HEK293 (cell line): ENCODE results near the gene PHF21A.

Experiments
- CTCF ChIA-PET: fragments of 350-600 bp; formaldehyde crosslinking; extraction: SDS; loops from one replicate; lab custom pipeline; 2021; ENCODE audit warnings: antibody characterized with exemption; lab: Yijun Ruan, JAX
- POLR2A ChIA-PET: fragments of 300-600 bp; formaldehyde crosslinking; extraction: SDS; loops from one replicate; lab custom pipeline; 2020; ENCODE audit warnings: antibody characterized with exemption, inconsistent platforms; lab: Yijun Ruan, JAX
- H3K27ac ChIP-seq: fragments of 200-500 bp; sonication (Bioruptor generic); 2 replicates; pipeline ENCODE4 v1.5.1; 2014; ENCODE audit warnings: low read depth, low read length, control low read depth, inconsistent platforms; ENCODE audit errors: extremely low read depth
- H3K36me3 ChIP-seq, 2 experiments: fragments of 200-500 bp in 1 of 2; sonication (Bioruptor generic) in 1 of 2; 1 replicate in 1 of 2; 2 replicates in 1 of 2; pipeline ENCODE4 v1.5.1; 2014 to 2017; ENCODE audit warnings: inconsistent platforms in 2 of 2, low read length in 2 of 2; ENCODE audit not compliant: control insufficient read depth in 2 of 2, insufficient read depth in 1 of 2
- H3K4me1 ChIP-seq: fragments of 200-500 bp; sonication (Bioruptor generic); 2 replicates; pipeline ENCODE4 v1.5.1; 2014; ENCODE audit warnings: mild to moderate bottlenecking, low read length, inconsistent platforms; ENCODE audit not compliant: control insufficient read depth, insufficient read depth
- H3K4me3 ChIP-seq: 2 replicates; pipeline ENCODE4 v1.5.1; 2011; ENCODE audit warnings: low read depth, mild to moderate bottlenecking, control low read depth, low read length, moderate library complexity
- H3K9me3 ChIP-seq: fragments of 200-500 bp; sonication (Bioruptor generic); 2 replicates; pipeline ENCODE4 v1.5.1; 2014; ENCODE audit warnings: low read depth, low read length, inconsistent platforms; ENCODE audit not compliant: control insufficient read depth, insufficient read depth
- GLIS1 ChIP-seq: fragments of 450-650 bp; formaldehyde crosslinking; IDR thresholded peaks from 2 replicates; pipeline ENCODE4 v1.5.1; 2016; ENCODE audit warnings: missing biosample characterization, missing genetic modification characterization
- IKZF3 ChIP-seq: fragments of 450-650 bp; IDR thresholded peaks from 2 replicates; pipeline ENCODE4 v1.5.0; 2018; ENCODE audit warnings: missing biosample characterization, mild to moderate bottlenecking, missing genetic modification characterization, moderate library complexity
- MEIS1 ChIP-seq: sonication (generic); formaldehyde crosslinking; IDR thresholded peaks from 2 replicates; pipeline ENCODE4 v1.8.1; 2022; ENCODE audit warnings: missing genetic modification reagents, mild to moderate bottlenecking, borderline replicate concordance
- ZEB2 ChIP-seq: fragments of 450-650 bp; formaldehyde crosslinking; IDR thresholded peaks from 2 replicates; pipeline ENCODE4 v1.5.1; 2016; ENCODE audit warnings: missing biosample characterization, missing genetic modification characterization
- ZNF10 ChIP-seq: fragments of 450-650 bp; formaldehyde crosslinking; IDR thresholded peaks from 2 replicates; pipeline ENCODE4 v1.5.1; 2017; ENCODE audit warnings: missing biosample characterization, missing genetic modification characterization
- ZNF133 ChIP-seq: fragments of 450-650 bp; formaldehyde crosslinking; IDR thresholded peaks from 2 replicates; pipeline ENCODE4 v1.5.1; 2016; ENCODE audit warnings: missing biosample characterization, missing genetic modification characterization
- ZNF223 ChIP-seq: fragments of 450-650 bp; formaldehyde crosslinking; IDR thresholded peaks from 2 replicates; pipeline ENCODE4 v1.5.1; 2016; ENCODE audit warnings: missing biosample characterization, missing genetic modification characterization
- ZNF341 ChIP-seq: fragments of 450-650 bp; formaldehyde crosslinking; IDR thresholded peaks from 2 replicates; pipeline ENCODE4; 2016; ENCODE audit warnings: low read depth, missing biosample characterization, missing genetic modification characterization
- ZNF366 ChIP-seq: fragments of 450-650 bp; formaldehyde crosslinking; conservative IDR thresholded peaks from 2 replicates; pipeline ENCODE4 v1.5.1; 2016; ENCODE audit warnings: missing biosample characterization, missing genetic modification characterization
- ZNF433 ChIP-seq: fragments of 450-650 bp; formaldehyde crosslinking; IDR thresholded peaks from 2 replicates; pipeline ENCODE4 v1.5.1; 2016; ENCODE audit warnings: missing biosample characterization, missing genetic modification characterization, low read depth
- ZNF530 ChIP-seq: fragments of 450-650 bp; formaldehyde crosslinking; IDR thresholded peaks from 2 replicates; pipeline ENCODE4 v1.5.1; 2016; ENCODE audit warnings: low read depth, missing biosample characterization, missing genetic modification characterization
- ZNF560 ChIP-seq: fragments of 450-650 bp; formaldehyde crosslinking; IDR thresholded peaks from 2 replicates; pipeline ENCODE4 v1.5.1; 2017; ENCODE audit warnings: missing biosample characterization, missing genetic modification characterization, borderline replicate concordance
- ZNF561 ChIP-seq: fragments of 450-650 bp; IDR thresholded peaks from 2 replicates; pipeline ENCODE4 v1.5.1; 2018; ENCODE audit warnings: missing biosample characterization, missing genetic modification characterization, borderline replicate concordance
- ZNF600 ChIP-seq: fragments of 450-650 bp; formaldehyde crosslinking; IDR thresholded peaks from 2 replicates; pipeline ENCODE4 v1.5.1; 2016; ENCODE audit warnings: missing biosample characterization, missing genetic modification characterization
- ZNF623 ChIP-seq: fragments of 450-650 bp; formaldehyde crosslinking; IDR thresholded peaks from 2 replicates; pipeline ENCODE4 v1.5.1; 2016; ENCODE audit warnings: missing biosample characterization, missing genetic modification characterization
- ZNF626 ChIP-seq: fragments of 450-650 bp; sonication (Bioruptor Pico); formaldehyde crosslinking; IDR thresholded peaks from 2 replicates; pipeline ENCODE4 v1.5.1; 2018; ENCODE audit warnings: missing biosample characterization, missing genetic modification characterization, inconsistent platforms
- TF ChIP-seq, protein P1 (sequence below): fragments of 450-650 bp; formaldehyde crosslinking; IDR thresholded peaks from 2 replicates; pipeline ENCODE4 v1.5.1; 2017; ENCODE audit warnings: missing biosample characterization, missing genetic modification characterization
- TF ChIP-seq, protein P2 (sequence below): fragments of 450-650 bp; formaldehyde crosslinking; IDR thresholded peaks from 2 replicates; pipeline ENCODE4 v1.5.1; 2016; ENCODE audit warnings: missing biosample characterization, missing genetic modification characterization
- TF ChIP-seq, protein P3 (sequence below): fragments of 450-650 bp; formaldehyde crosslinking; IDR thresholded peaks from 2 replicates; pipeline ENCODE4 v1.5.1; 2016; ENCODE audit warnings: missing biosample characterization, missing genetic modification characterization
- TF ChIP-seq, protein P4 (sequence below): fragments of 450-650 bp; formaldehyde crosslinking; IDR thresholded peaks from 2 replicates; pipeline ENCODE4 v1.5.1; 2017; ENCODE audit warnings: missing biosample characterization, missing genetic modification characterization

PHF21A gene

DNA sequence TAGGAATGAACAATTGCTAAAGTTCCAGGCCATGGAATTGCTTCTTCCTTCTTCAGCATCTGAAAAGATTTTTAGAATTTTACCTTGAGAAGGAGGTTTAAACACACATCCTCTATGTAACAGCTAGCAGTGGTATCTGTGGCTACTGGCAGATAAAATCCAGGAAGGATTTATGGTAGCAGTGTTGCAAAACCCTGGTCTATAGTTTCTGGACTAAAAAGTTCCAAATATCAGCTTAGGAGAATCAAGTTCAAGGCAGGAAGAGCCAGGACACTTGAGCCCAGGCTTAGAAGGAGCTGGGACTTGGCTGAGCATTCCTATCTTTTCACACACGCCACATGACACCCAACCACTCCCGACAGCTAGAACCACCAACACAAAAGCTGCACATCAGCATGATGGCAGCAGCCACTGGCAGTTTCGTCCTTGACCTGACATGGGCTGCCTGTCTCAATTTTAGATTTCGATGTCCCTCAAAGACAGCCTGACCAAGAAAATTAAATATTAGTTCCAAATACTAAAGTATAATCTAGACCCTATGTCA lies 184.7 kb downstream of the PHF21A start (continued):
- TF ChIP-seq ZNF600 = no peak
- no peak for TF ChIP-seq ZEB2 (tag by site-specific recombination)
- TF ChIP-seq, protein P1, sequence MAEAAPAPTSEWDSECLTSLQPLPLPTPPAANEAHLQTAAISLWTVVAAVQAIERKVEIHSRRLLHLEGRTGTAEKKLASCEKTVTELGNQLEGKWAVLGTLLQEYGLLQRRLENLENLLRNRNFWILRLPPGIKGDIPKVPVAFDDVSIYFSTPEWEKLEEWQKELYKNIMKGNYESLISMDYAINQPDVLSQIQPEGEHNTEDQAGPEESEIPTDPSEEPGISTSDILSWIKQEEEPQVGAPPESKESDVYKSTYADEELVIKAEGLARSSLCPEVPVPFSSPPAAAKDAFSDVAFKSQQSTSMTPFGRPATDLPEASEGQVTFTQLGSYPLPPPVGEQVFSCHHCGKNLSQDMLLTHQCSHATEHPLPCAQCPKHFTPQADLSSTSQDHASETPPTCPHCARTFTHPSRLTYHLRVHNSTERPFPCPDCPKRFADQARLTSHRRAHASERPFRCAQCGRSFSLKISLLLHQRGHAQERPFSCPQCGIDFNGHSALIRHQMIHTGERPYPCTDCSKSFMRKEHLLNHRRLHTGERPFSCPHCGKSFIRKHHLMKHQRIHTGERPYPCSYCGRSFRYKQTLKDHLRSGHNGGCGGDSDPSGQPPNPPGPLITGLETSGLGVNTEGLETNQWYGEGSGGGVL (tag by site-specific recombination) = no peak
- no peak for TF ChIP-seq ZNF341 (tag by site-specific recombination)

DNA sequence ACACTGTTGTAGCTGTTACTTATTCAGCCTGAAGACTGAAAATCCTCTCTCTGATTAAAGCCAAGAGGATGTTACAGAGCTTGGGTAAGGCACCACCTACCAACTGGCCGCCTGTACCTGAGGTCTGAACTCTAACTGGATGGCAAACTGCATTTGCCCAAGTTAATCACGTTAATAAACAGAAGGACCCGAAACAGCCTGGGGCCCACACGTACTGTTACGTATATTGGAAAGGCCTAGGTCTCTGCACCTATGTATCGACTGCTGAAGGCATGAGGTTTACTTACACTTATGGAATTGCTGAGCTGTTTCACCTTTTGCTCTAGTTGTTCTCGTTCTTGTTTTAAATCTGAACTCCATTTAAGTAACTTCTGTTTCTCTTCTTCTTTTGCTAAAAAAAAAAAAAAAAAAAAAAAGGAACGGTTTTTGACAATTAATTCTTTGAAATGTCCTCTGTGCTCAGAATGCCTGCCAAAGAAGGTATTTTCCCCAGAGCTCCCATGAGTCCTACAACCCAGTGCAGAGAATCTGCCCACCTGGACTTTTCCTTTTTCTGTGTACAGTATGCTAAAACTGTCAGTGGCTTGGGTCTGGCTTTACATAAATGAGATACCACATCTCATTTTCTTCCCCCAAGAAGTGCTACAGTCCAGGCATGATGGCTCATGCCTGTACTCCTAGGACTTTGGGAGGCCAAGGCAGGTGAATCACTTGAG lies 185.7 kb downstream of the PHF21A start:
- Histone ChIP-seq H3K4me3 (no peak overlapping the region), H3K27ac (no peak overlapping the region), H3K4me1 (no peaks in the 10 kb centered on the region), H3K36me3 (peaks cover 0 to 56% of the 10 kb centered on the region in 2 experiments; a peak in 1 of 3 replicates), H3K9me3 (no peaks in the 10 kb centered on the region)
- POLR2A ChIA-PET = interaction anchor here (0.7 kb wide), 1 partner anchor 72 kb away, joined by 6 read pairs; no protein-coding TSS in a partner anchor
- TF ChIP-seq ZNF223 (no peak), ZNF623 (no peak), ZNF366 (tag by site-specific recombination) (no peak), ZNF10 (tag by site-specific recombination) (no peak), ZNF530 (tag by site-specific recombination) (no peak), ZNF560 (no peak), ZNF561 (tag by site-specific recombination) (no peak), ZNF133 (tag by site-specific recombination) (no peak), IKZF3 (tag by site-specific recombination) (no peak), MEIS1 (CRISPR knock-in tag) (no peak), GLIS1 (tag by site-specific recombination) (no peak), ZNF433 (no peak), ZNF626 (no peak)
- TF ChIP-seq, protein P2, sequence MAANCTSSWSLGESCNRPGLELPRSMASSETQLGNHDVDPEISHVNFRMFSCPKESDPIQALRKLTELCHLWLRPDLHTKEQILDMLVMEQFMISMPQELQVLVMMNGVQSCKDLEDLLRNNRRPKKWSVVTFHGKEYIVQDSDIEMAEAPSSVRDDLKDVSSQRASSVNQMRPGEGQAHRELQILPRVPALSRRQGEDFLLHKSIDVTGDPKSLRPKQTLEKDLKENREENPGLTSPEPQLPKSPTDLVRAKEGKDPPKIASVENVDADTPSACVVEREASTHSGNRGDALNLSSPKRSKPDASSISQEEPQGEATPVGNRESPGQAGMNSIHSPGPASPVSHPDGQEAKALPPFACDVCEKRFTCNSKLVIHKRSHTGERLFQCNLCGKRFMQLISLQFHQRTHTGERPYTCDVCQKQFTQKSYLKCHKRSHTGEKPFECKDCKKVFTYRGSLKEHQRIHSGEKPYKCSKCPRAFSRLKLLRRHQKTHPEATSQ (tag by site-specific recombination) = no peak
- TF ChIP-seq, protein P3, sequence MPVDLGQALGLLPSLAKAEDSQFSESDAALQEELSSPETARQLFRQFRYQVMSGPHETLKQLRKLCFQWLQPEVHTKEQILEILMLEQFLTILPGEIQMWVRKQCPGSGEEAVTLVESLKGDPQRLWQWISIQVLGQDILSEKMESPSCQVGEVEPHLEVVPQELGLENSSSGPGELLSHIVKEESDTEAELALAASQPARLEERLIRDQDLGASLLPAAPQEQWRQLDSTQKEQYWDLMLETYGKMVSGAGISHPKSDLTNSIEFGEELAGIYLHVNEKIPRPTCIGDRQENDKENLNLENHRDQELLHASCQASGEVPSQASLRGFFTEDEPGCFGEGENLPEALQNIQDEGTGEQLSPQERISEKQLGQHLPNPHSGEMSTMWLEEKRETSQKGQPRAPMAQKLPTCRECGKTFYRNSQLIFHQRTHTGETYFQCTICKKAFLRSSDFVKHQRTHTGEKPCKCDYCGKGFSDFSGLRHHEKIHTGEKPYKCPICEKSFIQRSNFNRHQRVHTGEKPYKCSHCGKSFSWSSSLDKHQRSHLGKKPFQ (tag by site-specific recombination) = no peak
- TF ChIP-seq, protein P4, sequence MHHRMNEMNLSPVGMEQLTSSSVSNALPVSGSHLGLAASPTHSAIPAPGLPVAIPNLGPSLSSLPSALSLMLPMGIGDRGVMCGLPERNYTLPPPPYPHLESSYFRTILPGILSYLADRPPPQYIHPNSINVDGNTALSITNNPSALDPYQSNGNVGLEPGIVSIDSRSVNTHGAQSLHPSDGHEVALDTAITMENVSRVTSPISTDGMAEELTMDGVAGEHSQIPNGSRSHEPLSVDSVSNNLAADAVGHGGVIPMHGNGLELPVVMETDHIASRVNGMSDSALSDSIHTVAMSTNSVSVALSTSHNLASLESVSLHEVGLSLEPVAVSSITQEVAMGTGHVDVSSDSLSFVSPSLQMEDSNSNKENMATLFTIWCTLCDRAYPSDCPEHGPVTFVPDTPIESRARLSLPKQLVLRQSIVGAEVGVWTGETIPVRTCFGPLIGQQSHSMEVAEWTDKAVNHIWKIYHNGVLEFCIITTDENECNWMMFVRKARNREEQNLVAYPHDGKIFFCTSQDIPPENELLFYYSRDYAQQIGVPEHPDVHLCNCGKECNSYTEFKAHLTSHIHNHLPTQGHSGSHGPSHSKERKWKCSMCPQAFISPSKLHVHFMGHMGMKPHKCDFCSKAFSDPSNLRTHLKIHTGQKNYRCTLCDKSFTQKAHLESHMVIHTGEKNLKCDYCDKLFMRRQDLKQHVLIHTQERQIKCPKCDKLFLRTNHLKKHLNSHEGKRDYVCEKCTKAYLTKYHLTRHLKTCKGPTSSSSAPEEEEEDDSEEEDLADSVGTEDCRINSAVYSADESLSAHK = no peak
- CTCF ChIA-PET = interaction anchor here (0.9 kb wide), 1 partner anchor 30 kb away, joined by 3 read pairs; no protein-coding TSS in a partner anchor
